Trophoblast cell (in vitro differentiated cells and primary cell): ENCODE measurements around the gene NR1D2.

Source experiments
- DNase-seq, 2 donors: peaks; one replicate each; pipeline ENCODE4 v3.0.0-alpha.2; 2016
- H2AFZ ChIP-seq: 2 replicates; pipeline ENCODE4 v1.6.1; 2013; ENCODE audit warnings: low read length, moderate library complexity, mild to moderate bottlenecking; ENCODE audit not compliant: insufficient read depth, poor library complexity
- H2AK5ac ChIP-seq: 2 replicates; pipeline ENCODE4 v1.6.1; 2013; ENCODE audit warnings: mild to moderate bottlenecking, low read length
- H2BK120ac ChIP-seq: 2 replicates; pipeline ENCODE4 v1.6.1; 2013; ENCODE audit warnings: low read length, mild to moderate bottlenecking, moderate library complexity; ENCODE audit not compliant: insufficient read depth, poor library complexity
- H2BK12ac ChIP-seq: 2 replicates; pipeline ENCODE4 v1.6.1; 2013; ENCODE audit warnings: mild to moderate bottlenecking, low read length, moderate library complexity
- H2BK5ac ChIP-seq: 2 replicates; pipeline ENCODE4 v1.6.1; 2013; ENCODE audit warnings: low read length, low read depth, moderate library complexity, mild to moderate bottlenecking; ENCODE audit not compliant: poor library complexity
- H3K14ac ChIP-seq: 2 replicates; pipeline ENCODE4 v1.6.1; 2013; ENCODE audit warnings: mild to moderate bottlenecking, low read length
- H3K18ac ChIP-seq: 2 replicates; pipeline ENCODE4 v1.6.1; 2013; ENCODE audit warnings: mild to moderate bottlenecking, low read length
- H3K23ac ChIP-seq: 2 replicates; pipeline ENCODE4 v1.6.1; 2013; ENCODE audit warnings: low read length
- H3K27ac ChIP-seq: 2 replicates; pipeline ENCODE4 v1.5.1; 2013; ENCODE audit warnings: low read depth, mild to moderate bottlenecking, inconsistent platforms, low read length, moderate library complexity
- H3K27me3 ChIP-seq: 2 replicates; pipeline ENCODE4 v1.6.1; 2013; ENCODE audit warnings: inconsistent platforms, mild to moderate bottlenecking, low read length, moderate library complexity; ENCODE audit not compliant: insufficient read depth
- H3K36me3 ChIP-seq, 2 experiments: 1 replicate in 1 of 2; 2 replicates in 1 of 2; pipeline ENCODE4 v1.6.1; 2013; ENCODE audit warnings: low read length in 2 of 2, mild to moderate bottlenecking in 2 of 2, moderate library complexity in 1 of 2; ENCODE audit not compliant: insufficient read depth in 2 of 2, control insufficient read depth in 1 of 2
- H3K4ac ChIP-seq: 2 replicates; pipeline ENCODE4 v1.6.1; 2013; ENCODE audit warnings: low read depth, mild to moderate bottlenecking, low read length, moderate library complexity
- H3K4me1 ChIP-seq, 2 experiments: 1 replicate in 1 of 2; 2 replicates in 1 of 2; pipeline ENCODE4 v1.6.1; 2013; ENCODE audit warnings: low read length in 2 of 2, mild to moderate bottlenecking in 2 of 2, moderate library complexity in 1 of 2; ENCODE audit not compliant: insufficient read depth in 2 of 2, control insufficient read depth in 1 of 2
- H3K4me2 ChIP-seq: 2 replicates; pipeline ENCODE4 v1.6.1; 2013; ENCODE audit warnings: inconsistent platforms, mild to moderate bottlenecking, low read length, moderate library complexity
- H3K4me3 ChIP-seq: 2 replicates; pipeline ENCODE4 v1.5.1; 2013; ENCODE audit warnings: mild to moderate bottlenecking, low read depth, low read length, inconsistent platforms
- H3K79me1 ChIP-seq: one replicate; pipeline ENCODE4 v1.6.1; 2013; ENCODE audit warnings: low read length
- H3K79me2 ChIP-seq: 2 replicates; pipeline ENCODE4 v1.6.1; 2013; ENCODE audit warnings: low read length, mild to moderate bottlenecking; ENCODE audit not compliant: control insufficient read depth, insufficient read depth, poor library complexity
- H3K9ac ChIP-seq: 2 replicates; pipeline ENCODE4 v1.6.1; 2013; ENCODE audit warnings: mild to moderate bottlenecking, low read length
- H3K9me3 ChIP-seq: 2 replicates; pipeline ENCODE4 v1.6.1; 2013; ENCODE audit warnings: low read depth, mild to moderate bottlenecking, control low read depth, inconsistent platforms, low read length; ENCODE audit not compliant: insufficient read depth
- H4K12ac ChIP-seq: 2 replicates; pipeline ENCODE4 v1.6.1; 2013; ENCODE audit warnings: low read depth, mild to moderate bottlenecking, low read length, moderate library complexity
- H4K8ac ChIP-seq: 2 replicates; pipeline ENCODE4 v1.6.1; 2013; ENCODE audit warnings: low read depth, mild to moderate bottlenecking, low read length, moderate library complexity
- H4K91ac ChIP-seq: one replicate; pipeline ENCODE4 v1.6.1; 2013; ENCODE audit warnings: low read depth, mild to moderate bottlenecking, low read length, moderate library complexity
- WGBS: extraction: QIAGEN DNeasy Blood & Tissue Kit; methylation state at CpG from one replicate; pipeline ENCODE4 v1.1.7; 2013; ENCODE audit warnings: missing lambda C conversion rate; ENCODE audit not compliant: insufficient read length, insufficient coverage; ENCODE audit errors: extremely low coverage; 5-methylcytosine and 5-hydroxymethylcytosine counted together

The NR1D2 gene

GRCh38 chr3:23931597-23931996 is 13.5 kb upstream of the NR1D2 start:
- H3K27me3 ChIP-seq, result no peaks in the 10 kb centered on the region
- no peak overlapping the region for H2BK120ac ChIP-seq
- no CpG with 5 or more reads among the region's 3 CpGs for WGBS
- H3K4ac ChIP-seq, result no peak overlapping the region
- H2BK5ac ChIP-seq, result no peak overlapping the region
- H3K36me3 ChIP-seq, result no peaks in the 10 kb centered on the region
- H3K9me3 ChIP-seq, result no peaks in the 10 kb centered on the region
- no peak overlapping the region for H4K8ac ChIP-seq
- no peak overlapping the region for H3K27ac ChIP-seq
- H3K4me3 ChIP-seq, result no peak overlapping the region
- no peak overlapping the region for H4K91ac ChIP-seq
- DNase-seq, result no peak
- H3K9ac ChIP-seq, result no peak overlapping the region
- H3K18ac ChIP-seq, result no peak overlapping the region
- no peak overlapping the region for H3K4me2 ChIP-seq
- no peak overlapping the region for H3K14ac ChIP-seq
- H3K79me1 ChIP-seq, result no peaks in the 10 kb centered on the region
- no peak overlapping the region for H2AFZ ChIP-seq
- H3K4me1 ChIP-seq, result no peaks in the 10 kb centered on the region
- no peak overlapping the region for H4K12ac ChIP-seq
- no peak overlapping the region for H3K23ac ChIP-seq
- no peak overlapping the region for H2BK12ac ChIP-seq
- H2AK5ac ChIP-seq, result no peak overlapping the region
- H3K79me2 ChIP-seq, result no peaks in the 10 kb centered on the region

GRCh38 chr3:23932571-23932970 is 12.5 kb upstream of the NR1D2 start:
- Histone ChIP-seq H3K14ac (no peak overlapping the region), H4K91ac (no peak overlapping the region), H3K79me1 (no peaks in the 10 kb centered on the region), H3K79me2 (no peaks in the 10 kb centered on the region), H3K27me3 (no peaks in the 10 kb centered on the region), H3K27ac (no peak overlapping the region), H3K4ac (no peak overlapping the region), H2BK12ac (no peak overlapping the region), H2AK5ac (no peak overlapping the region), H3K18ac (no peak overlapping the region), H3K4me3 (no peak overlapping the region), H4K8ac (no peak overlapping the region), H4K12ac (no peak overlapping the region), H2AFZ (no peak overlapping the region), H3K9me3 (no peaks in the 10 kb centered on the region), H3K4me2 (no peak overlapping the region), H3K9ac (no peak overlapping the region), H3K4me1 (no peaks in the 10 kb centered on the region), H3K36me3 (no peaks in the 10 kb centered on the region), H3K23ac (no peak overlapping the region), H2BK5ac (no peak overlapping the region), H2BK120ac (no peak overlapping the region)
- WGBS, result no CpG with 5 or more reads among the region's 4 CpGs
- no peak for DNase-seq

- H4K91ac ChIP-seq, result no peak overlapping the region
- H3K18ac ChIP-seq, result no peak overlapping the region
- no peaks in the 10 kb centered on the region for H3K79me2 ChIP-seq
- H3K4ac ChIP-seq, result no peak overlapping the region
- no peak overlapping the region for H4K12ac ChIP-seq
- no peaks in the 10 kb centered on the region for H3K9me3 ChIP-seq
- DNase-seq, result no peak
- H3K14ac ChIP-seq, result no peak overlapping the region
- no peak overlapping the region for H3K4me3 ChIP-seq
- no CpG with 5 or more reads among the region's 4 CpGs for WGBS
- no peak overlapping the region for H2BK5ac ChIP-seq
- H3K79me1 ChIP-seq, result no peaks in the 10 kb centered on the region
- H2AK5ac ChIP-seq, result no peak overlapping the region
- H3K23ac ChIP-seq, result no peak overlapping the region
- no peak overlapping the region for H2BK12ac ChIP-seq
- no peak overlapping the region for H3K27ac ChIP-seq
- no peaks in the 10 kb centered on the region for H3K36me3 ChIP-seq
- no peak overlapping the region for H3K4me2 ChIP-seq
- no peaks in the 10 kb centered on the region for H3K27me3 ChIP-seq
- H3K4me1 ChIP-seq, result no peaks in the 10 kb centered on the region
- H2AFZ ChIP-seq, result no peak overlapping the region
- H3K9ac ChIP-seq, result no peak overlapping the region
- H2BK120ac ChIP-seq, result no peak overlapping the region
- no peak overlapping the region for H4K8ac ChIP-seq
Observed at GRCh38 chr3:23934253-23934652, 10.8 kb upstream of the NR1D2 start.

- H3K9ac ChIP-seq, result no peak overlapping the region
- H3K4me1 ChIP-seq, result no peaks in the 10 kb centered on the region
- H3K27me3 ChIP-seq, result no peaks in the 10 kb centered on the region
- H3K36me3 ChIP-seq, result no peaks in the 10 kb centered on the region
- H2AFZ ChIP-seq, result no peak overlapping the region
- H4K12ac ChIP-seq, result no peak overlapping the region
- no peak overlapping the region for H3K4me2 ChIP-seq
- H3K23ac ChIP-seq, result no peak overlapping the region
- no peak overlapping the region for H3K18ac ChIP-seq
- WGBS, result no CpG with 5 or more reads among the region's 1 CpG
- no peaks in the 10 kb centered on the region for H3K9me3 ChIP-seq
- no peak overlapping the region for H2BK120ac ChIP-seq
- H3K27ac ChIP-seq, result no peak overlapping the region
- no peak overlapping the region for H4K91ac ChIP-seq
- no peak for DNase-seq
- no peak overlapping the region for H2BK5ac ChIP-seq
- no peak overlapping the region for H3K14ac ChIP-seq
- no peaks in the 10 kb centered on the region for H3K79me1 ChIP-seq
- H3K79me2 ChIP-seq, result no peaks in the 10 kb centered on the region
- H3K4ac ChIP-seq, result no peak overlapping the region
- no peak overlapping the region for H2BK12ac ChIP-seq
- no peak overlapping the region for H3K4me3 ChIP-seq
- H2AK5ac ChIP-seq, result no peak overlapping the region
- no peak overlapping the region for H4K8ac ChIP-seq
Observed at GRCh38 chr3:23937296-23937695, 7.8 kb upstream of the NR1D2 start.

GRCh38 chr3:23938688-23939087 is 6.4 kb upstream of the NR1D2 start:
- Histone ChIP-seq H3K27me3 (no peaks in the 10 kb centered on the region), H3K23ac (no peak overlapping the region), H3K4ac (no peak overlapping the region), H2AFZ (no peak overlapping the region), H4K91ac (no peak overlapping the region), H2AK5ac (no peak overlapping the region), H3K18ac (no peak overlapping the region), H3K9ac (no peak overlapping the region), H2BK12ac (no peak overlapping the region), H3K27ac (no peak overlapping the region), H3K79me2 (no peaks in the 10 kb centered on the region), H4K8ac (no peak overlapping the region), H3K36me3 (no peaks in the 10 kb centered on the region), H3K9me3 (no peaks in the 10 kb centered on the region), H3K79me1 (no peaks in the 10 kb centered on the region), H2BK5ac (no peak overlapping the region), H3K14ac (no peak overlapping the region), H3K4me3 (no peak overlapping the region), H2BK120ac (no peak overlapping the region), H3K4me2 (no peak overlapping the region), H4K12ac (no peak overlapping the region), H3K4me1 (no peaks in the 10 kb centered on the region)
- DNase-seq, result no peak
